Esophagus muscularis mucosa (tissue), 4 donors: ENCODE measurements around the gene PDE4D. TPM values are rescaled to one million over a fixed set of nuclear protein-coding genes. Genes with fewer than 3 reads are reported as not detected.

ENCODE experiments used
- DNase-seq: peaks from one replicate; pipeline ENCODE4 v3.0.0-alpha.2; 2017; ENCODE audit errors: extremely low spot score
- H3K27ac ChIP-seq, 4 donors: fragments of 200-600 bp; sonication (generic); replicated peaks in 1 of 4; 1 replicate in 3 of 4; 2 replicates in 1 of 4; pipeline ENCODE4 v1.5.1; 2016 to 2019; ENCODE audit warnings: mild to moderate bottlenecking in 1 of 4
- H3K27me3 ChIP-seq, 4 donors: fragments of 200-600 bp; sonication (generic); one replicate each; pipeline versions ENCODE4 v1.5.1 to v1.6.0; 2016 to 2019
- H3K36me3 ChIP-seq, 4 donors: fragments of 200-600 bp; sonication (generic); one replicate each; pipeline ENCODE4 v1.5.1; 2016 to 2019
- H3K4me1 ChIP-seq, 4 donors: fragments of 200-600 bp; sonication (generic); one replicate each; pipeline ENCODE4 v1.5.1; 2016 to 2019
- H3K4me3 ChIP-seq, 4 donors: fragments of 200-600 bp; sonication (generic); 1 replicate in 2 of 4; 2 replicates in 2 of 4; pipeline ENCODE4 v1.5.1; 2016 to 2019; ENCODE audit warnings: mild to moderate bottlenecking in 4 of 4, moderate library complexity in 1 of 4
- H3K9me3 ChIP-seq, 4 donors: fragments of 200-600 bp; sonication (generic); 1 replicate in 3 of 4; 2 replicates in 1 of 4; pipeline ENCODE4 v1.5.1; 2016 to 2019
- EP300 ChIP-seq: sonication (generic); formaldehyde crosslinking; IDR thresholded peaks from one replicate; pipeline ENCODE4 v1.6.1; 2017; ENCODE audit warnings: antibody characterized with exemption
- POLR2A ChIP-seq: fragments of 450-650 bp; IDR thresholded peaks from one replicate; pipeline ENCODE4 v1.6.1; 2017; ENCODE audit warnings: antibody characterized with exemption, moderate library complexity, mild to moderate bottlenecking, low read depth
- POLR2AphosphoS5 ChIP-seq, 2 donors: sonication (generic); formaldehyde crosslinking; IDR thresholded peaks; one replicate each; pipeline ENCODE4 v1.6.1; 2017; ENCODE audit warnings: antibody characterized with exemption in 2 of 2
- WGBS: methylation state at CpG from one replicate; pipeline ENCODE4 v1.1.5; 2018; 5-methylcytosine and 5-hydroxymethylcytosine counted together
- intact Hi-C: fragments of 100-400 bp; cut with DNase I; formaldehyde crosslinking; loops from one replicate; pipeline ENCODE4 v1.15.1; 2023
- total RNA-seq, 4 donors: library from RNA; depleted of rRNA; stranded (reverse); fragments of >200 nt; gene quantifications; one replicate each; pipeline versions ENCODE4 v1.1.0 to v1.2.1, GENCODE V29; 2016
- TF ChIP-seq, protein P1 (sequence below), 3 experiments: fragments of 200-600 bp in 2 of 3; fragments of 450-650 bp in 1 of 3; sonication (generic) in 2 of 3; IDR thresholded peaks; one replicate each; pipeline ENCODE4 v1.5.1; 2017 to 2019; ENCODE audit warnings: antibody characterized with exemption in 3 of 3, mild to moderate bottlenecking in 2 of 3, moderate library complexity in 1 of 3

The PDE4D gene
- total RNA-seq, 4 donors from 2014 or later, result 39.2 to 87.0 (median 50.2) TPM

DNA sequence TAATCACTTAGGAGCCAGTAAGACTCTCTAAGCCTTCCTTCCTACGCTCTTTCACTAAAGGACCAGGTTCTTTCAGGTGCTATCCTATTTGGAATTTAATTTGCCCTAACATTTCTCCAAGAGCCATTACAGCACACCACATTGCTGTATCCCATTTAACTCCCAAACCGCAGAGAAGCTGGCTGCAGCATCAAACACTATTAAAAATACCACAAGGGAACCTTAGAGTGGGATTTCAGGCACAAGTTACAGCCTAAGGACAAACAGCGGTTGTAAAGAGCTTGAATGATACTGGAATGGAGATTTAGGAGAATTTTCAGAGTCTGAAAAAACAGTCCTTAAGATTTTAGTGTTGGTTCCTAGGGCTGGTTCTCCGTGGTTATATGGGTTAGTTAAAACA lies 744.3 kb downstream of the PDE4D start:
- H3K9me3 ChIP-seq, result no peaks in the 10 kb centered on the region
- peaks cover 0 to 16% (median 3%) of the 10 kb centered on the region in 4 donors for H3K4me1 ChIP-seq
- no peak overlapping the region for H3K4me3 ChIP-seq
- no peak for TF ChIP-seq POLR2AphosphoS5 (IDR thresholded peaks at IDR 0.05)
- TF ChIP-seq, protein P1, sequence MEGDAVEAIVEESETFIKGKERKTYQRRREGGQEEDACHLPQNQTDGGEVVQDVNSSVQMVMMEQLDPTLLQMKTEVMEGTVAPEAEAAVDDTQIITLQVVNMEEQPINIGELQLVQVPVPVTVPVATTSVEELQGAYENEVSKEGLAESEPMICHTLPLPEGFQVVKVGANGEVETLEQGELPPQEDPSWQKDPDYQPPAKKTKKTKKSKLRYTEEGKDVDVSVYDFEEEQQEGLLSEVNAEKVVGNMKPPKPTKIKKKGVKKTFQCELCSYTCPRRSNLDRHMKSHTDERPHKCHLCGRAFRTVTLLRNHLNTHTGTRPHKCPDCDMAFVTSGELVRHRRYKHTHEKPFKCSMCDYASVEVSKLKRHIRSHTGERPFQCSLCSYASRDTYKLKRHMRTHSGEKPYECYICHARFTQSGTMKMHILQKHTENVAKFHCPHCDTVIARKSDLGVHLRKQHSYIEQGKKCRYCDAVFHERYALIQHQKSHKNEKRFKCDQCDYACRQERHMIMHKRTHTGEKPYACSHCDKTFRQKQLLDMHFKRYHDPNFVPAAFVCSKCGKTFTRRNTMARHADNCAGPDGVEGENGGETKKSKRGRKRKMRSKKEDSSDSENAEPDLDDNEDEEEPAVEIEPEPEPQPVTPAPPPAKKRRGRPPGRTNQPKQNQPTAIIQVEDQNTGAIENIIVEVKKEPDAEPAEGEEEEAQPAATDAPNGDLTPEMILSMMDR (IDR thresholded peaks at IDR 0.05), result no peak
- no peak for TF ChIP-seq EP300
- TF ChIP-seq POLR2A, result no peak
- no peaks in the 10 kb centered on the region for H3K27me3 ChIP-seq
- WGBS, result 90% methylated on average over 4 of the region's 4 CpGs
- intact Hi-C loops, result no loop called here
- no peak overlapping the region for H3K27ac ChIP-seq
- no peaks in the 10 kb centered on the region for H3K36me3 ChIP-seq
- no peak for DNase-seq

DNA sequence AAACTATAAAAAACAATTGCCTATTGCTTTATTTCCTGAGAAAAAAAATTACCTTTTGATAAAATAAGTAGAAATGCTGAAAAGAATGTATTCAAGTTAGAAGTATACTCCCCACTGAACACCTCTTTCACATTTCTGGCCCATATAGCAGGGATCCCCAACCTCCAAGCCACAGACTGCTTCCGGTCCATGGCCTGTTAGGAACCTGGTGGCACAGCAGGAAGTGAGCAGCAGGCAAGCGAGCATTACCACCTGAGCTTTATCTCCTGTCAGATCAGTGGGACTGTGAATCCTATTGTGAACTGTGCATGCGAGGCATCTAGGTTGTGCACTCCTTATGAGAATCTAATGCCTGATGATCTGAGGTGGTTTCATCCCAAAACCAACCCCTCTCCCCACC lies 746.8 kb downstream of the PDE4D start:
- H3K27me3 ChIP-seq, result no peaks in the 10 kb centered on the region
- H3K4me3 ChIP-seq, result no peak overlapping the region
- no peak for DNase-seq
- H3K9me3 ChIP-seq, result no peaks in the 10 kb centered on the region
- H3K27ac ChIP-seq, result no peak overlapping the region
- 100% methylated on average over 3 of the region's 3 CpGs for WGBS
- H3K4me1 ChIP-seq, result peaks cover 5 to 11% (median 9%) of the 10 kb centered on the region in 4 donors
- TF ChIP-seq, protein P1 (IDR thresholded peaks at IDR 0.05), result no peak
- TF ChIP-seq POLR2AphosphoS5 (IDR thresholded peaks at IDR 0.05) (no peak), POLR2A (no peak), EP300 (no peak)
- no peaks in the 10 kb centered on the region for H3K36me3 ChIP-seq
- intact Hi-C loops, result no loop called here

DNA sequence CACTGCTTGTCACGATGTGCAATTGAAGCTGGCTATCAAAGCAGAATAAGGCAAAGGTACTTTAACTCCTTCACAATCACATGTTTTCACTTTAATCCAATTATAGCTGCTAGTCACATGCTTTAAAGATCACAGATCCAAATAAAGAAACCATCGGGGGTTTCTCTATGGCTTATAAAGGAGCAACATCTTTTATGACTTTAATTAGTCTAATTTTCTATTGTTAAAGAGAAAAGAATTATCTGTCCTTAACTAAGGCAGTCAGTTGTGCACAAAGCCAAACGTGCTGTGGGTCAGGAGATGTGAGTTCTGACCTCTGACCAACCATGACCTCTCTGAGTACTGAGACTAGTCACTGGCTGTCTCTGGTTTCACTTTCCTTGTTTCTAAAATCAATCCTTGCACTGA lies 749.6 kb downstream of the PDE4D start:
- H3K27ac ChIP-seq, result no peak overlapping the region
- WGBS, result 68% methylated on average over 3 of the region's 3 CpGs
- DNase-seq, result no peak
- H3K4me1 ChIP-seq, result peaks cover 5 to 17% (median 12%) of the 10 kb centered on the region in 4 donors
- intact Hi-C loops, result no loop called here
- H3K36me3 ChIP-seq, result no peaks in the 10 kb centered on the region
- no peaks in the 10 kb centered on the region for H3K9me3 ChIP-seq
- H3K4me3 ChIP-seq, result no peak overlapping the region
- H3K27me3 ChIP-seq, result no peaks in the 10 kb centered on the region
- TF ChIP-seq POLR2AphosphoS5 (IDR thresholded peaks at IDR 0.05) (no peak), POLR2A (no peak), EP300 (no peak)
- TF ChIP-seq, protein P1 (IDR thresholded peaks at IDR 0.05), result no peak

GRCh38 chr5:59142927-59143326 lies 750.6 kb downstream of the PDE4D start:
- intact Hi-C loops, result no loop called here
- Histone ChIP-seq H3K27me3 (no peaks in the 10 kb centered on the region), H3K9me3 (no peaks in the 10 kb centered on the region), H3K4me3 (no peak overlapping the region), H3K4me1 (peaks cover 5 to 17% (median 12%) of the 10 kb centered on the region in 4 donors), H3K27ac (no peak overlapping the region), H3K36me3 (no peaks in the 10 kb centered on the region)
- no peak for DNase-seq
- TF ChIP-seq POLR2AphosphoS5 (IDR thresholded peaks at IDR 0.05) (no peak), EP300 (no peak), POLR2A (no peak)
- TF ChIP-seq, protein P1 (IDR thresholded peaks at IDR 0.05), result no peak

- 99% methylated on average over 2 of the region's 2 CpGs for WGBS
- Histone ChIP-seq H3K9me3 (no peaks in the 10 kb centered on the region), H3K4me1 (peaks cover 5 to 17% (median 12%) of the 10 kb centered on the region in 4 donors), H3K4me3 (no peak overlapping the region), H3K36me3 (no peaks in the 10 kb centered on the region), H3K27me3 (no peaks in the 10 kb centered on the region), H3K27ac (no peak overlapping the region)
- no peak for TF ChIP-seq EP300
- TF ChIP-seq POLR2AphosphoS5 (IDR thresholded peaks at IDR 0.05), result no peak
- no peak for TF ChIP-seq POLR2A
- TF ChIP-seq, protein P1 (IDR thresholded peaks at IDR 0.05), result no peak
- DNase-seq, result no peak
- intact Hi-C loops, result no loop called here
These were observed 751.4 kb downstream of the PDE4D start for GRCh38 chr5:59142138-59142537.
